GM12872 (cell line): Measurements from ENCODE around the gene SBF1.

Source experiments
- CTCF ChIP-seq: IDR thresholded peaks from 3 replicates; pipeline ENCODE4 v1.5.1; 2011; ENCODE audit warnings: low read depth, mild to moderate bottlenecking, low read length, moderate library complexity; ENCODE audit not compliant: insufficient read depth

The SBF1 gene

GRCh38 chr22:50441428-50441993, 33.3 kb downstream of the SBF1 start:
- TF ChIP-seq CTCF, result no peak

GRCh38 chr22:50440544-50441249, 34.1 kb downstream of the SBF1 start:
- no peak for TF ChIP-seq CTCF

- TF ChIP-seq CTCF, result no peak
Observed at GRCh38 chr22:50439871-50440331, 34.9 kb downstream of the SBF1 start.

- TF ChIP-seq CTCF, result no peak
Observed at GRCh38 chr22:50439314-50439870, 35.4 kb downstream of the SBF1 start.

GRCh38 chr22:50438305-50439275, 36.2 kb downstream of the SBF1 start:
- TF ChIP-seq CTCF, result no peak

GRCh38 chr22:50437511-50438304, 37.1 kb downstream of the SBF1 start:
- no peak for TF ChIP-seq CTCF
